GM12864 (cell line): ENCODE data around the gene CFAP410.
A peak's percentile ranks its signal among the peaks of the same experiment; 100 is the strongest.

ENCODE experiments used
- DNase-seq: peaks from one replicate; pipeline ENCODE4 v3.0.0-alpha.2; 2011; ENCODE audit warnings: low read depth
- H3K4me3 ChIP-seq: 2 replicates; pipeline ENCODE4 v1.5.1; 2011; ENCODE audit warnings: mild to moderate bottlenecking, low read depth, low read length, control low read depth
- TF ChIP-seq, protein P1 (sequence below): IDR thresholded peaks from 2 replicates; pipeline ENCODE4 v1.5.1; 2011; ENCODE audit warnings: low read depth, mild to moderate bottlenecking, moderate library complexity, low read length, control low read depth, inconsistent platforms; ENCODE audit errors: missing control alignments

Gene CFAP410

DNA sequence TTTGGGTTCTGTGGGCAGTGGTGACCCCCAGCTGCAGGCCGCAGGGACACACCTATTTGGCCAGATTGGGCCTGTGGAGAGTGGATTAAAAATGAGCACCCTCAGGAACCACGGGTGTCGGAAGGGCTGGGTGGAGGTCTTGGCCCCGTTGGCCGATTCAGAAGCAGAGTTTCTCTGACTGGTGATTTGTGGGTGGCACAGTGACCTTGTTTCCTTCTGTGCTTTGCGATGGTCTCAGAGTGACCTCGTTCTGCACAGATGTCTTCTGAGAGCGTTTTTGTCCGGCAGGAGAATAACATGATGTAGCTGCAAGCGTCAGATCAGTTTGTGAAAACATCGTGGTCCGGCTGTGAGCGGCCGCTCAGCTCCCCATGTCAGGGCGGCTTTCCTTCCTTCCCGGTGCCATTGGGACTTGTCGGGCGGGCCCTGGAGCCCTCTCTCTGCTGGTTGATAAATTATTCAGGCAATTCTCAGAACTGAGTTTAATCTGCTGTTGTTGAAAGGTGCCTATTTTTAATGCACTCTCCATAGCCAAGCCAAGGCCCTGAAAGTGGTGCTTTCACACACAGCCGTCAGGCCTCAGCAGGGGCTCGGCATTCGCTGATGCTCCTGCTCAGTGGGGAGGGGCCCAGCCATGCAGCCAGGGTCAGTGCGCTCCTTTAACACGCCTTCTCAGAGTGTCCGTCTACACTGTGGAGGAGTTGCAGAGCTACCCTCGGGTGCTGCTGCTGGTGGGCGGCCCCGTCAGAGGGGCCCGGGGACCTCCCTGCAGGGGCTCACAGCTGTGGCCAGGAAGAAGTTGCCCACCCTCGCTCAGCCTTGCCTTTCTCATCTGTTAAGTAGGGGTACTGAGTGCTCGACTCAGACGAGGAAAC is 41.0 kb upstream of the CFAP410 start:
- no peak for DNase-seq
- H3K4me3 ChIP-seq, result no peak overlapping the region
- TF ChIP-seq, protein P1, sequence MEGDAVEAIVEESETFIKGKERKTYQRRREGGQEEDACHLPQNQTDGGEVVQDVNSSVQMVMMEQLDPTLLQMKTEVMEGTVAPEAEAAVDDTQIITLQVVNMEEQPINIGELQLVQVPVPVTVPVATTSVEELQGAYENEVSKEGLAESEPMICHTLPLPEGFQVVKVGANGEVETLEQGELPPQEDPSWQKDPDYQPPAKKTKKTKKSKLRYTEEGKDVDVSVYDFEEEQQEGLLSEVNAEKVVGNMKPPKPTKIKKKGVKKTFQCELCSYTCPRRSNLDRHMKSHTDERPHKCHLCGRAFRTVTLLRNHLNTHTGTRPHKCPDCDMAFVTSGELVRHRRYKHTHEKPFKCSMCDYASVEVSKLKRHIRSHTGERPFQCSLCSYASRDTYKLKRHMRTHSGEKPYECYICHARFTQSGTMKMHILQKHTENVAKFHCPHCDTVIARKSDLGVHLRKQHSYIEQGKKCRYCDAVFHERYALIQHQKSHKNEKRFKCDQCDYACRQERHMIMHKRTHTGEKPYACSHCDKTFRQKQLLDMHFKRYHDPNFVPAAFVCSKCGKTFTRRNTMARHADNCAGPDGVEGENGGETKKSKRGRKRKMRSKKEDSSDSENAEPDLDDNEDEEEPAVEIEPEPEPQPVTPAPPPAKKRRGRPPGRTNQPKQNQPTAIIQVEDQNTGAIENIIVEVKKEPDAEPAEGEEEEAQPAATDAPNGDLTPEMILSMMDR, result no peak

DNA sequence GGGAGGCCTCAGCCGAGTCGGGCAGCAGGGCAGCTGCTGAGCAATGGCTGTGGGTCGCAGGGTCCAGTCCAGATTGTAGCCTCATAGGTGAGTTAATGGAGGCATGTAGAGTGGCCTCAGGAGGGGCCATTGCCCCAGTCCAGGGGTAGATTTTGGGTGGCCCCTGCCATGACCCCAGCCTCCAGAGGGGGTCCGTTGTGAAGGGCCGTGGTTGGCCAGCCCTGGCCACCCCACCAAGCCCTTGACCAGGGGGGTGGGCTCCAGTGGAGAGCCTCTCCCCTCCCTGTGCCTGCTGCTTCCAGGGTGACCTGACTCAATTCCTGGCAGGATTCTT is 40.3 kb upstream of the CFAP410 start:
- no peak overlapping the region for H3K4me3 ChIP-seq
- TF ChIP-seq, protein P1, result no peak
- no peak for DNase-seq

DNA sequence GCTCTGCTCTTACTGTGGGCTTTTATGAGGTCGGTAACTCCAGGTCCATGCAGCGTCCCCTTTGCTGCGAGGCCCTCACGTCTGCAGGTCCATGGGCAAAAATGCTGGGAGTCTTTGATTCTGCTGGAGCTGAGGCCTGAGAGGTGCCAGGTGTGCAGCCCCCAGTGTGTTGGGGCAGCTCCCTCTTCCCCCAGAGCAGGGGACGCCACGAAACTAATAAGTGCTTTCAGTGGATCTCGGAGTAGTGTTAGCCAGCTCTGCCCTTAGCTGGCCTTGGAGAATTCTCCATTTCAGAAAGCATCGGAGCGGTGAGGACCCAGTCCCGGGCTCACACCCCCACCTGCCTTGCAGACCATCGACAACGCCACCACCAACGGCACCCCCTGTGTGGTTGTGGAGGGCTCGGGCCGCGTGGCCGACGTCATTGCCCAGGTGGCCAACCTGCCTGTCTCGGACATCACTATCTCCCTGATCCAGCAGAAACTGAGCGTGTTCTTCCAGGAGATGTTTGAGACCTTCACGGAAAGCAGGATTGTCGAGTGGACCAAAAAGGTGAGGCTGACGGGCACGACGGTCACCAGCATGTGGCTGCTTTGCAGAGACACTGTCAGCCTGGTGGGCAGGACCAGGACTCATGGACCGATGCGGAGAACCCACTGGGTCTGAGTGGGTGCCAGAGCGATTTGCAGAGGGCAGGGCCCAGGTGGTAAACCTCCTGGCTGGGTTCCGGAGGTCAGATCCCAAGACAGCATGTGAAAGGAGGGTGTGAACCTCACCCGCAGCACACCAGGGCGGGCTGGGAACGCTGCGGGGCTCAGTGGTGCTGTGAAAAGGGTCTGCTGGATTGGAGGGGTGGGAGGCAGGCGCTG is 39.7 kb upstream of the CFAP410 start:
- DNase-seq, result no peak
- TF ChIP-seq, protein P1, result no peak
- H3K4me3 ChIP-seq, result no peak overlapping the region

DNA sequence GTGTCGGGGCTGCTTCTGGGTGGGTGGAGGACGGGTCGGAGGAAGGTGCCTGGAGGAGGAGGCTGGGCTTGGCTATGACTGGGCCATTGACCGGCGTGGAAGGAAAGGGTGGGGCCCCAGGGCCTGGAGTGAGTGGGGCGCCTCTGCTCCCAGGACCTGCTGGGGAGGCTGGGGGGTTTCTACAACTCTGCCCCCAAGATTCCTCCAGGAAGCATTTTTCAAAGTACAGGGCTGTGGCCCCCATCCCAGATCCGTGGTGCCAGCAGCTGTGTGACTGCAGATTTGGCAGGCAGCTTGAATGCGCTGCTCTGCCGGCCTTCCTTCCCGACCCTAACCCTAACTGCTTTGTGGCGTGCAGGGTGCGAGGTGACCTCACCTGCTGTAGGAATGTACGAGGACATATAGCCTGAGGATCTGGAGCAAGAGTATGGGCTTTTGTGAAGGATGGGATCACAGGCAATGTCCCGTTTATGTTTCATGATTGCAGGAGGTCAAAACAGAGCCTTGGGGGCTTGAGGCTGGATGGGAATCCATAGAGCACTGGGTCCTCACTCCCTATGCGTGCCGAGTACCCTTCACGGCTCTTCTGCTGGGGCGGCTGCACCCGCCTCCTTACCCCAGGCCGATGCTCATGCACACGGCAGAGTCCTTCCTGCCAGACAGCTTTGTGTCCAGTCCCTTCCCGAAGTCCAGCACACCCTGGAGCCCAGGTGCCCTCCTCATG is 38.9 kb upstream of the CFAP410 start:
- H3K4me3 ChIP-seq, result no peak overlapping the region
- DNase-seq, result no peak
- TF ChIP-seq, protein P1, result no peak

DNA sequence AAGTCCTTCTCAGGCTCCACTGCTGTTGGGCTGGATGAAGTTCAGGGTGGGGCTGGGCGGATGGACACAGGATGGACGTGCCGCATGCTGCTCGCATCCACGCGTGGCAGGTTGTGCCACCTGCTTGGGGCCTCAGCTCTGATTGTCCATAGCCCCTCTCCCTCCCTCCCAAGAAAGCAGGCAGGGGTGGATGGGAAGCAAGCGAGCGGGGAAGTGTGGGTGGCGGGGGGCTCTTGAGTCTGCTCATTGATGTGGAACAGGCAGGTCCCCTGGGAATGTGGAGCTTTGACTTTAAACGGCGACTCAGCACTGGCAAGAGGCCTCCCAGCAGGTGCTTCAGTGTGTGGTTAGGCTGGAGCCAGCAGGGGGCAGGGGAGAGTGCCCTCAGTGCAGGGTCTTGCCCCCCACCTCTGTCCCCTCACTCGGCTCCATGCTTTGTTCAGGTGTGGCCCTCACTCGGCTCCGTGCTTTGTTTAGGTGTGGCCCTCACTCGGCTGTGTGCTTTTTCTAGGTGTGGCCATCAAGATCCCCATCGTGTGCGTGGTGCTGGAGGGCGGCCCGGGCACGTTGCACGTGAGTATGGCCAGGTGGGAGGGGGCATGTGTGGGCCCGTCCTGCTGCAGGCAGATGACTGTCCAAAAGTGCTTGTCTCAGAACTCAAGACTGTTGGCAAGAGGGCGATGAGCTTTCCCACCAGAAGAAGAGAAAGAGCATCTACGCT is 38.2 kb upstream of the CFAP410 start:
- H3K4me3 ChIP-seq, result no peak overlapping the region
- DNase-seq, result no peak
- TF ChIP-seq, protein P1, result peak; percentile 36

DNA sequence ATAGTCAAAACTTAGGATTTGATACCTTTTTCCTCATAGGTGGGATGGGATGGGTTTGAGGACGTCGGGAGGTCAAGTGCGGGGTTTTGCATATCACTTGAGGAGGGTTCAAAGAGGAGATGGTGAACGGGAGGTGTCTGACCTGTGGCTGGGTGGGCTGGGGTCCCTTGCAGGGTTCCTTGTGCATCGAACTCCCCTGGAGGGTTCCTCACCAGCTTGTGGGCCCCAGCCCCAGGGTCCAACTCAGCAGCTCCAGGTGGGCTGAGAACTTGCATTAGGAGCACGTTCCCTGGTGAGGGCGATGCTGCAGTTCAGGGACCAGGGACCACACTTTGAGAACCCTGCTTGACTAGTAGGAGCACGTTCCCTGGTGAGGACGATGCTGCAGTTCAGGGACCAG is 37.4 kb upstream of the CFAP410 start:
- H3K4me3 ChIP-seq, result no peak overlapping the region
- TF ChIP-seq, protein P1, result no peak
- no peak for DNase-seq
